GM12874 (cell line): Measurements from ENCODE around the gene TBL1X.

ENCODE experiments used
- CTCF ChIP-seq: IDR thresholded peaks from 2 replicates; pipeline ENCODE4 v1.5.1; 2011; ENCODE audit warnings: low read depth, mild to moderate bottlenecking, control low read depth, low read length, moderate library complexity; ENCODE audit not compliant: insufficient read depth

TBL1X gene

DNA sequence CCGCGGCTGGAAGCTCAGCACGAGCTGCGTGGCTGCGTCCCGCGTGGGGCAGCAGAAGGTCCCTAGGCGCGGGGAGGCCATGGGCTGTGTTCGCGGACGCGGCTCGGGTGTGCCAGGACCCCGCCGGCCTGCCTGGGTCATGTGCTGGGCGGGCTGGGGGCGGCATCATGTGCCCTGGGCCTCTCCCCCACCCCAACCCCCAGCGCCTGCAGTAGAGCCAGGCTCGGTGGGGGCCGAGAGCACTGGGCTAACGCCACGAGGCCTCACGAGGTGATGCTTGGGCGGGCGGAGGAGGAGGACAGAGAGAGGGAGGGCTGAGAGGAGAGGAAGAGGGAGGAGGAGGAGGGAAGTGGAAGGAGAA is 300.9 kb downstream of the TBL1X start, which contains the start of gene GPR143:
GPR143 (minus strand) TSS at position 111 of the 361 bp plus-strand sequence; CDS start at position 81, 30 bp downstream.
- TF ChIP-seq CTCF, result no peak

DNA sequence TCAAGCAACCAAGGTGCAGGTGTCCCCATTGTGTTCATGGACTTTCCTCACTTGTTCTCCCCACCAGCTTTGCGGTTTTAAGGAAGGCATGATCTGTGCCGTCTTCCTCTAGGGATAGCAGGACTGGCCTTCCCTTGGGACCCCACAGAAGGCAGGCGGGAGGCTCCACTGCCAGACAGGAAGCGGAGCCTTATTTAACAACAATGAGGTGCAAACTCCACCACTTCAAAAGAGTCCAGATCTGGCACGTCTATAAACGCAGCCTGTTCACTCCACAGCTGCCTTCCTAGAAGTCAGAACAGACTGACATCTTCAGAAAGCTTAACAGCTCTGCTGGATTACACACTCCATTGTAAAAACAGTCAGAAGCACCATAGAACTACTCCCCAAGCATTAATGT is 302.5 kb downstream of the TBL1X start:
- no peak for TF ChIP-seq CTCF

GRCh38 chrX:9770319-9770718 is 305.5 kb downstream of the TBL1X start:
- TF ChIP-seq CTCF, result no peak

DNA sequence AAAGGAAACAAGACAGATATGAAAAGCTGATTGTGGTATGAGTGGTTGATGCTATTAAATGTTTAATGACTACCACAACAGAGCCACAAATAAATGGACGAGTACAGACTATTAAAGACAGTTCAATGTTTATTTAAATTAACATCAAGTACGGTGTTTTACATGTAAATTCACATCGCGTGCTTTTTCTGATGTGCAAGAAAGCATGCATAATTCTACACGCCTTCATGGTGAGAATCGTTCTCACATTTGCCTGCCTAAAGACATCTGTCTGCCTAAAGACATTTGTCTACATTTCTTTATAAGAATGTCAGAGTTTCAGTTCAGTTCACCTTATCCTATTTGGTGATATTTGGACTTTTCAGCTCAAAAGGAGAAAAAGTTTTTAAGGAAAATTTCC is 308.1 kb downstream of the TBL1X start:
- no peak for TF ChIP-seq CTCF

GRCh38 chrX:9775930-9776329 is 311.1 kb downstream of the TBL1X start:
- TF ChIP-seq CTCF, result no peak

GRCh38 chrX:9781941-9782340 is 317.1 kb downstream of the TBL1X start:
- TF ChIP-seq CTCF, result no peak

DNA sequence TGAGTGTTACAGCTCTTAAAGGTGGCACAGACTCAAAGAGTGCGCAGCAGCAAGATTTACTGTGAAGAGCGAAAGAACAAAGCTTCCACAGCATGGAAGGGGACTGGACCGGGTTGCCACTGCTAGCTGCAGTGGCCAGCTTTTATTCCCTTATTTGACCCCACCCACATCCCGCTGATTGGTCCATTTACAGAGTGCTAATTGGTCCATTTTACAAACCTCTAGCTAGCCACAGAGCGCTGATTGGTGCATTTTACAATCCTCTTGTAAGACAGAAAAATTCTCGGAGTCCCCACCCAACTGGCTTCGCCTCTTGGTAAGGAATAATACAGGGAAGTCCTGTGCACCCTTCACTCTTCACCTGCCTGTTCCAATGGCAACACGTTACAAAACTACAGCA is 319.5 kb downstream of the TBL1X start:
- no peak for TF ChIP-seq CTCF
